B cell (primary cell): Measurements from ENCODE around the gene LIG3. TPM values are rescaled to one million over a fixed set of nuclear protein-coding genes. Genes with fewer than 3 reads are reported as not detected.

ENCODE experiments used
- ATAC-seq: fragments of 200-7000 bp; cut with Tn5 transposase; one replicate; pipeline ENCODE4 v1.10.0; 2021; ENCODE audit warnings: low read depth, mild to moderate bottlenecking, moderate number of reproducible peaks, moderate library complexity
- CTCF ChIA-PET: fragments of 350-600 bp; sonication (Branson Sonifier 250); formaldehyde crosslinking; loops from one replicate; lab custom pipeline; 2021; ENCODE audit warnings: antibody characterized with exemption, inconsistent platforms; lab: Charles Lee
- POLR2A ChIA-PET: fragments of 350-600 bp; sonication (Branson Sonifier 250); formaldehyde crosslinking; loops from one replicate; lab custom pipeline; 2021; ENCODE audit warnings: antibody characterized with exemption; lab: Charles Lee
- DNase-seq: peaks from one replicate; pipeline ENCODE4 v3.0.0; 2013
- H2AFZ ChIP-seq: 2 replicates; pipeline ENCODE4 v1.6.1; 2012; ENCODE audit warnings: mild to moderate bottlenecking, low read depth, low read length; ENCODE audit not compliant: insufficient read depth, poor library complexity, severe bottlenecking
- H3K27ac ChIP-seq, 2 donors: 1 replicate in 1 of 2; 2 replicates in 1 of 2; pipeline ENCODE4 v1.5.1; 2012 to 2013; ENCODE audit warnings: low read length in 2 of 2, mild to moderate bottlenecking in 2 of 2, moderate library complexity in 1 of 2
- H3K27me3 ChIP-seq, 4 experiments: fragments of 200-600 bp in 1 of 4; sonication (generic) in 1 of 4; replicated peaks in 1 of 4; 1 replicate in 2 of 4; 2 replicates in 2 of 4; pipeline versions ENCODE4 v1.6.1 to v1.7.0; 2013 to 2016; ENCODE audit warnings: low read length in 3 of 4, mild to moderate bottlenecking in 2 of 4, mixed read lengths in 1 of 4, moderate library complexity in 1 of 4; ENCODE audit not compliant: insufficient read depth in 4 of 4, control insufficient read depth in 3 of 4; ENCODE audit errors: control extremely low read depth in 1 of 4
- H3K36me3 ChIP-seq, 2 experiments: replicated peaks in 1 of 2; 1 replicate in 1 of 2; 2 replicates in 1 of 2; pipeline versions ENCODE4 v1.6.1 to v1.7.1; 2013; ENCODE audit warnings: low read length in 1 of 2; ENCODE audit not compliant: insufficient read depth in 2 of 2, control insufficient read depth in 1 of 2; ENCODE audit errors: control extremely low read depth in 1 of 2, extremely low read depth in 1 of 2
- H3K4me1 ChIP-seq, 2 donors: fragments of 200-600 bp in 1 of 2; sonication (generic) in 1 of 2; 1 replicate in 1 of 2; 2 replicates in 1 of 2; pipeline versions ENCODE4 v1.5.1 to v1.6.1; 2013 to 2017; ENCODE audit warnings: low read length in 2 of 2; ENCODE audit not compliant: control insufficient read depth in 2 of 2, insufficient read depth in 2 of 2
- H3K4me2 ChIP-seq: replicated peaks from 2 replicates; pipeline ENCODE3; 2012; ENCODE audit warnings: mild to moderate bottlenecking, low read depth, low read length; ENCODE audit not compliant: poor library complexity, severe bottlenecking
- H3K4me3 ChIP-seq, 5 experiments: fragments of 200-600 bp in 1 of 5; sonication (generic) in 1 of 5; 1 replicate in 3 of 5; 2 replicates in 2 of 5; pipeline versions ENCODE4 v1.5.1 to v1.7.0; 2011 to 2016; ENCODE audit warnings: low read length in 4 of 5, mild to moderate bottlenecking in 4 of 5, low read depth in 2 of 5, control low read depth in 1 of 5, moderate library complexity in 1 of 5; ENCODE audit not compliant: insufficient read depth in 1 of 5; ENCODE audit errors: control extremely low read depth in 1 of 5, extremely low read depth in 1 of 5
- H3K79me2 ChIP-seq: fragments of 200-600 bp; sonication (generic); one replicate; pipeline ENCODE4 v1.6.0; 2016; ENCODE audit warnings: low read length; ENCODE audit not compliant: control insufficient read depth, insufficient read depth
- H3K9ac ChIP-seq: fragments of 200-600 bp; sonication (generic); 2 replicates; pipeline ENCODE4 v1.6.1; 2017; ENCODE audit warnings: mild to moderate bottlenecking, low read length, moderate library complexity
- H3K9me3 ChIP-seq, 3 donors: one replicate each; pipeline versions ENCODE4 v1.6.1 to v1.7.1; 2013; ENCODE audit warnings: low read length in 2 of 3; ENCODE audit not compliant: control insufficient read depth in 2 of 3, insufficient read depth in 1 of 3; ENCODE audit errors: control extremely low read depth in 1 of 3
- H4K20me1 ChIP-seq: 2 replicates; pipeline ENCODE4 v1.6.0; 2012; ENCODE audit warnings: mild to moderate bottlenecking, low read length; ENCODE audit not compliant: insufficient read depth, control insufficient read depth, poor library complexity, severe bottlenecking
- H3K27ac Mint-ChIP-seq: one replicate; pipeline ENCODE4 v1.8.0; 2021; ENCODE audit warnings: mixed read lengths
- H3K27me3 Mint-ChIP-seq: one replicate; pipeline ENCODE4 v1.8.0; 2021; ENCODE audit warnings: mixed read lengths
- H3K4me1 Mint-ChIP-seq: one replicate; pipeline ENCODE4 v1.8.0; 2021; ENCODE audit warnings: mixed read lengths
- H3K4me3 Mint-ChIP-seq: one replicate; pipeline ENCODE4 v1.8.0; 2021; ENCODE audit warnings: mixed read lengths
- H3K9me3 Mint-ChIP-seq: one replicate; pipeline ENCODE4 v1.8.0; 2022; ENCODE audit warnings: mixed read lengths; ENCODE audit not compliant: insufficient read depth
- EZH2 ChIP-seq: IDR thresholded peaks from 2 replicates; pipeline ENCODE4 v1.6.1; 2012; ENCODE audit warnings: borderline replicate concordance, low read depth, mild to moderate bottlenecking, moderate library complexity, low read length; ENCODE audit not compliant: insufficient read depth, poor library complexity, severe bottlenecking
- WGBS: methylation state at CpG from one replicate; pipeline ENCODE4 v1.1.5; 2013; ENCODE audit warnings: missing lambda C conversion rate; ENCODE audit not compliant: insufficient coverage; 5-methylcytosine and 5-hydroxymethylcytosine counted together
- intact Hi-C: fragments of 100-400 bp; cut with micrococcal nuclease; formaldehyde crosslinking; loops from one replicate; pipeline ENCODE4 v1.10.0; 2022
- polyA plus RNA-seq: library from polyadenylated mRNA; depleted of rRNA; stranded (reverse); fragments of >200 nt; gene quantifications from 2 replicates; pipeline ENCODE4 v1.2.3, GENCODE V29; 2012
- total RNA-seq, 2 donors: library from RNA; stranded (reverse); fragments of 120-200 nt in 1 of 2; gene quantifications; 1 replicate in 1 of 2; 2 replicates in 1 of 2; pipeline versions ENCODE4 v1.2.3 to v1.2.4, GENCODE V29; 2013 to 2022
- TF ChIP-seq, protein P1 (sequence below): fragments of 200-600 bp; IDR thresholded peaks from one replicate; pipeline ENCODE4 v1.8.0; 2022; ENCODE audit warnings: antibody characterized with exemption, mild to moderate bottlenecking

The LIG3 gene
- total and polyA plus RNA-seq, 2 donors (not counting 1 experiment from before 2014, with no cell fraction given): 8.8 to 34.4 TPM

DNA sequence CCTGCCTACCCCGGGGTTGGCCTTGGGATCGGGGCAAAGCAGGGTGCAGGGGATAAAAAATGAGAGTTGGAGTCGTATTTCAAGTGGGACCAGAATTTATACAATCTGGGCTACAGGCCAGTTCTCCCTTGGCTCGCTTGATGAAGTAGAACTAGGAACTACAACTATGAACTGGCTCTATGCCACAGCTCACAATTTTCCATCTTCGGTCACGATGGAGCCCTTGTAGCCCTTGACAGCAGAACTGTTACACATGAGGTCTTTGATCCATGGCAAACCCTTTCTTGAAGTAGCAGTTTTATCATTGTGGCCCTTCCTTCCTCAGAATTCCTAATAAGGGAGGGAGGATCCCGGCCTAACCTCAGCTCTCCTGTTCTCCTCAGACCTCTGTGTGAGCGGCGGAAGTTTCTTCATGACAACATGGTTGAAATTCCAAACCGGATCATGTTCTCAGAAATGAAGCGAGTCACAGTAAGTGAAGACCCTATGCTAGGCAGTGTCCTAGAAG is 17.1 kb downstream of the LIG3 start:
- no peak overlapping the region for H3K27ac Mint-ChIP-seq
- intact Hi-C loops: loop anchor here (5.0 kb wide), 1 partner anchor 455 kb away; no protein-coding TSS in a partner anchor
- POLR2A ChIA-PET: interaction anchor here (1.6 kb wide), 1 partner anchor 92 kb away, joined by 3 read pairs; no protein-coding TSS in a partner anchor

DNA sequence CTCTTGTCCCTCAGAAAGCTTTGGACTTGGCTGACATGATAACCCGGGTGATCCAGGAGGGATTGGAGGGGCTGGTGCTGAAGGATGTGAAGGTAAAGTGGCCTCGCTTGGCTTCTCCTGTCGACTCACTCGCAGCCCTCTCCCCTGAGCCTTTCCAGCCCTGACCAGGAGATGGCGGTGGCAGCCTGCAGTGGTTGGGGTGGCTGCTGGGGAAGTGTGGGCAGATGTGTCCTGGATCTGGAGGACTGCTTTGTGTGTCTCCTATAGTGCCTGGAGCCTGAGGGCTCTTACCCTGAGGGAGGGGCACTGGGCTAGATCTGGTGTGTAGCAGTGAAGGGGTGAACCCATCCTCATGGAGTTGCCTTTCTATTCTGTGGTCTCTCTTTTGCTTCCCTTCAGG is 17.9 kb downstream of the LIG3 start:
- H3K79me2 ChIP-seq: no peaks in the 10 kb centered on the region
- H3K9me3 ChIP-seq: no peaks in the 10 kb centered on the region
- H4K20me1 ChIP-seq: no peaks in the 10 kb centered on the region
- H3K27ac Mint-ChIP-seq: peak overlapping the region; percentile 70
- no peak overlapping the region for H3K9ac ChIP-seq
- H3K36me3 ChIP-seq: peaks cover 0 to 32% of the 10 kb centered on the region in 2 experiments
- DNase-seq: peak; percentile 78
- H2AFZ ChIP-seq: no peak overlapping the region
- WGBS: 51% methylated on average over 5 of the region's 5 CpGs
- H3K4me1 ChIP-seq: no peaks in the 10 kb centered on the region
- H3K27ac ChIP-seq: no peak overlapping the region
- ChIA-PET POLR2A (interaction anchor here (1.6 kb wide), 1 partner anchor 91 kb away, joined by 3 read pairs; no protein-coding TSS in a partner anchor), CTCF (interaction anchor here (1.0 to 6.9 kb wide), 6 partner anchors 11 to 749 kb away, joined by 3 to 70 read pairs (median 18); partner anchors contain the start of genes FNDC8, RAD51D and RFFL)
- H3K4me3 ChIP-seq: no peak overlapping the region
- TF ChIP-seq, protein P1, sequence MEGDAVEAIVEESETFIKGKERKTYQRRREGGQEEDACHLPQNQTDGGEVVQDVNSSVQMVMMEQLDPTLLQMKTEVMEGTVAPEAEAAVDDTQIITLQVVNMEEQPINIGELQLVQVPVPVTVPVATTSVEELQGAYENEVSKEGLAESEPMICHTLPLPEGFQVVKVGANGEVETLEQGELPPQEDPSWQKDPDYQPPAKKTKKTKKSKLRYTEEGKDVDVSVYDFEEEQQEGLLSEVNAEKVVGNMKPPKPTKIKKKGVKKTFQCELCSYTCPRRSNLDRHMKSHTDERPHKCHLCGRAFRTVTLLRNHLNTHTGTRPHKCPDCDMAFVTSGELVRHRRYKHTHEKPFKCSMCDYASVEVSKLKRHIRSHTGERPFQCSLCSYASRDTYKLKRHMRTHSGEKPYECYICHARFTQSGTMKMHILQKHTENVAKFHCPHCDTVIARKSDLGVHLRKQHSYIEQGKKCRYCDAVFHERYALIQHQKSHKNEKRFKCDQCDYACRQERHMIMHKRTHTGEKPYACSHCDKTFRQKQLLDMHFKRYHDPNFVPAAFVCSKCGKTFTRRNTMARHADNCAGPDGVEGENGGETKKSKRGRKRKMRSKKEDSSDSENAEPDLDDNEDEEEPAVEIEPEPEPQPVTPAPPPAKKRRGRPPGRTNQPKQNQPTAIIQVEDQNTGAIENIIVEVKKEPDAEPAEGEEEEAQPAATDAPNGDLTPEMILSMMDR: peak; percentile 84
- no peak for TF ChIP-seq EZH2
- peaks cover 3% of the 10 kb centered on the region for H3K4me1 Mint-ChIP-seq
- no peak overlapping the region for H3K4me2 ChIP-seq
- ATAC-seq: peak; percentile 97
- no peaks in the 10 kb centered on the region for H3K27me3 Mint-ChIP-seq
- no peaks in the 10 kb centered on the region for H3K9me3 Mint-ChIP-seq
- no peaks in the 10 kb centered on the region for H3K27me3 ChIP-seq
- intact Hi-C loops: loop anchor here (1.0 to 5.0 kb wide), 5 partner anchors 65 to 456 kb away; partner anchors contain the start of genes NLE1, RAD51D and RFFL
- H3K4me3 Mint-ChIP-seq: no peak overlapping the region

More for the DNA sequence above, 17.1 kb downstream of the LIG3 start:
- Histone ChIP-seq H3K9me3 (no peaks in the 10 kb centered on the region), H3K79me2 (no peaks in the 10 kb centered on the region), H3K4me2 (no peak overlapping the region), H4K20me1 (no peaks in the 10 kb centered on the region), H2AFZ (no peak overlapping the region), H3K27me3 (no peaks in the 10 kb centered on the region), H3K27ac (no peak overlapping the region), H3K9ac (no peak overlapping the region), H3K4me3 (no peak overlapping the region), H3K36me3 (peaks cover 0 to 40% of the 10 kb centered on the region in 2 experiments), H3K4me1 (no peaks in the 10 kb centered on the region)
- Mint-ChIP-seq H3K9me3 (no peaks in the 10 kb centered on the region), H3K27me3 (no peaks in the 10 kb centered on the region), H3K4me1 (peaks cover 3% of the 10 kb centered on the region), H3K4me3 (no peak overlapping the region)
- CTCF ChIA-PET: interaction anchor here (0.8 to 6.9 kb wide), 7 partner anchors 25 to 123 kb away, joined by 3 to 70 read pairs (median 10); partner anchors contain the start of genes FNDC8, RAD51D and RFFL
- no peak for TF ChIP-seq EZH2
- TF ChIP-seq, protein P1: no peak
- 95% methylated on average over 10 of the region's 11 CpGs for WGBS
- DNase-seq (no peak), ATAC-seq (no peak)
